Fibroblast of lung (primary cell): ENCODE results near the gene CWH43. TPM values are rescaled to one million over a fixed set of nuclear protein-coding genes. Genes with fewer than 3 reads are reported as not detected.

Experiments used
- DNase-seq, 2 donors: peaks; one replicate each; pipeline versions ENCODE4 v3.0.0 to v3.0.0-alpha.2; 2010; ENCODE audit warnings: low read depth in 2 of 2
- H2AFZ ChIP-seq: 2 replicates; pipeline ENCODE4 v1.5.1; 2012; ENCODE audit warnings: low read length, control low read depth, inconsistent platforms
- H3K27ac ChIP-seq: 2 replicates; pipeline ENCODE4 v1.5.1; 2011; ENCODE audit warnings: low read length, control low read depth; ENCODE audit not compliant: insufficient read depth
- H3K27me3 ChIP-seq: 2 replicates; pipeline ENCODE4 v1.5.1; 2011; ENCODE audit warnings: mild to moderate bottlenecking, low read length; ENCODE audit not compliant: control insufficient read depth, insufficient read depth
- H3K36me3 ChIP-seq: 2 replicates; pipeline ENCODE4 v1.5.1; 2011; ENCODE audit warnings: low read length; ENCODE audit not compliant: control insufficient read depth, insufficient read depth
- H3K4me1 ChIP-seq: 2 replicates; pipeline ENCODE4 v1.5.1; 2011; ENCODE audit warnings: low read length; ENCODE audit not compliant: control insufficient read depth, insufficient read depth; ENCODE audit errors: extremely low read depth
- H3K4me2 ChIP-seq: 2 replicates; pipeline ENCODE4 v1.5.1; 2011; ENCODE audit warnings: low read length, control low read depth; ENCODE audit not compliant: insufficient read depth; ENCODE audit errors: extremely low read depth
- H3K4me3 ChIP-seq, 4 experiments: fragments of 200-600 bp in 1 of 4; sonication (generic) in 1 of 4; replicated peaks in 1 of 4; 2 replicates each; pipeline ENCODE4 v1.5.1; 2011 to 2016; ENCODE audit warnings: low read length in 4 of 4, low read depth in 3 of 4, mild to moderate bottlenecking in 3 of 4, control low read depth in 2 of 4, inconsistent platforms in 1 of 4, mixed read lengths in 1 of 4; ENCODE audit not compliant: insufficient read depth in 1 of 4; ENCODE audit errors: control extremely low read depth in 1 of 4
- H3K79me2 ChIP-seq: 2 replicates; pipeline ENCODE4 v1.5.1; 2012; ENCODE audit warnings: mild to moderate bottlenecking, low read length, inconsistent platforms; ENCODE audit not compliant: control insufficient read depth, insufficient read depth
- H3K9ac ChIP-seq: 2 replicates; pipeline ENCODE4 v1.5.1; 2011; ENCODE audit warnings: mild to moderate bottlenecking, low read length, control low read depth; ENCODE audit not compliant: insufficient read depth
- H3K9me3 ChIP-seq: 2 replicates; pipeline ENCODE4 v1.5.1; 2012; ENCODE audit warnings: low read depth, low read length; ENCODE audit not compliant: control insufficient read depth, insufficient read depth
- H4K20me1 ChIP-seq: 2 replicates; pipeline ENCODE4 v1.5.1; 2011; ENCODE audit warnings: low read length; ENCODE audit not compliant: control insufficient read depth, insufficient read depth; ENCODE audit errors: extremely low read depth
- CTCF ChIP-seq, 2 donors: IDR thresholded peaks in 1 of 2; conservative IDR thresholded peaks in 1 of 2; 1 replicate in 1 of 2; 2 replicates in 1 of 2; pipeline ENCODE4 v1.5.1; 2011 to 2012; ENCODE audit warnings: low read length in 2 of 2, control low read depth in 1 of 2, inconsistent platforms in 1 of 2, low read depth in 1 of 2, mild to moderate bottlenecking in 1 of 2
- EZH2 ChIP-seq: IDR thresholded peaks from 2 replicates; pipeline ENCODE4 v1.5.1; 2012; ENCODE audit warnings: low read length, control low read depth, mild to moderate bottlenecking; ENCODE audit errors: missing control alignments
- polyA plus RNA-seq, 2 donors: library from polyadenylated mRNA; depleted of rRNA in 1 of 2; stranded (reverse) in 1 of 2; unstranded in 1 of 2; fragments of >200 nt; gene quantifications; 2 replicates each; pipeline ENCODE4 v1.2.1, GENCODE V29; 2011 to 2012; ENCODE audit warnings: missing spikeins in 1 of 2
- total RNA-seq: library from RNA; depleted of rRNA; stranded (reverse); fragments of >200 nt; gene quantifications from 2 replicates; pipeline ENCODE4 v1.2.1, GENCODE V29; 2014

Gene CWH43
- total and polyA plus RNA-seq, 2 donors (not counting 1 experiment from before 2014, with no cell fraction given), result not detected

GRCh38 chr4:48985602-48985975 is 486 bp upstream of the CWH43 start:
- Histone ChIP-seq H4K20me1 (no peaks in the 10 kb centered on the region), H3K4me3 (peak overlapping the region in 1 of 4 experiments; percentile 33), H3K4me2 (peak overlapping the region; percentile 44), H3K9me3 (no peaks in the 10 kb centered on the region), H3K27ac (no peak overlapping the region), H3K79me2 (no peaks in the 10 kb centered on the region), H2AFZ (no peak overlapping the region), H3K9ac (no peak overlapping the region), H3K4me1 (no peaks in the 10 kb centered on the region), H3K36me3 (no peaks in the 10 kb centered on the region), H3K27me3 (peaks cover 19% of the 10 kb centered on the region)
- TF ChIP-seq EZH2 (no peak), CTCF (conservative IDR thresholded peaks at IDR 0.05 in 1 of 2, IDR thresholded peaks at IDR 0.05 in 1 of 2; ENCODE audit: low read depth in 1 of 2, low read length in 2 of 2) (no peak)
- no peak for DNase-seq

GRCh38 chr4:48986654-48987164 is 634 bp downstream of the CWH43 start:
- Histone ChIP-seq H4K20me1 (no peaks in the 10 kb centered on the region), H3K4me3 (peak overlapping the region in 1 of 4 experiments; percentile 33), H3K9ac (no peak overlapping the region), H3K27ac (no peak overlapping the region), H3K27me3 (peaks cover 19% of the 10 kb centered on the region), H3K4me2 (no peak overlapping the region), H3K36me3 (no peaks in the 10 kb centered on the region), H3K4me1 (no peaks in the 10 kb centered on the region), H3K79me2 (no peaks in the 10 kb centered on the region), H2AFZ (no peak overlapping the region), H3K9me3 (no peaks in the 10 kb centered on the region)
- no peak for TF ChIP-seq EZH2
- TF ChIP-seq CTCF (conservative IDR thresholded peaks at IDR 0.05 in 1 of 2, IDR thresholded peaks at IDR 0.05 in 1 of 2; ENCODE audit: low read depth in 1 of 2, low read length in 2 of 2), result no peak
- no peak for DNase-seq

GRCh38 chr4:48989461-48990203 is 3.6 kb downstream of the CWH43 start:
- Histone ChIP-seq H3K9ac (no peak overlapping the region), H3K4me3 (no peak overlapping the region), H3K9me3 (no peaks in the 10 kb centered on the region), H2AFZ (no peak overlapping the region), H3K27me3 (peaks cover 19% of the 10 kb centered on the region), H3K36me3 (no peaks in the 10 kb centered on the region), H3K4me2 (no peak overlapping the region), H3K27ac (no peak overlapping the region), H3K4me1 (no peaks in the 10 kb centered on the region), H4K20me1 (no peaks in the 10 kb centered on the region), H3K79me2 (no peaks in the 10 kb centered on the region)
- DNase-seq, result no peak
- TF ChIP-seq CTCF (conservative IDR thresholded peaks at IDR 0.05 in 1 of 2, IDR thresholded peaks at IDR 0.05 in 1 of 2; ENCODE audit: low read depth in 1 of 2, low read length in 2 of 2) (no peak), EZH2 (no peak)
